ENCODE data around the gene LARP6.
"Not testable (repeated sequence)": the region's sequence is repeated elsewhere in the genome, so short reads cannot be mapped to it uniquely, and the experiment has no call there.

LARP6 gene

DNA sequence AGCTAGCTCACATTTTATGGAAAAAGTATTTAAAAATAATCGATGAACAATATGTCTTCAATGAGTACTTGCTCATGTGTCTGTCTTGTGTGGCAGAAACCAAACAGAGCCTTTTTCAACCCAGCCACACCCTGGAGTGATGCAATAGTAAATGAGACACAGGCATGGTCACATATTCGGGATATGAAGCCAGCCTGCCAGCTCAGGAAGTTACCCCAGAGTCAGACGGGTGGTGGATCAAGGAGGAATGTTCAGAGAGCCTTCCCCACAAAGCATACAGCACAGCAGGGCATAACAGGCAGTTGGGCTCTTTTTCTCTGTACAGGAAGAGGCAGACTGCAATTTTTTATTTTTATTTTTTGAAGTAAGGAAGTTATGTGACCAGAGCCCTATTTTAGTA, 27.3 kb downstream of the LARP6 start:
- Histone ChIP-seq H3K4me3 (ENCODE audit: low read depth in 1 of 2, low read length in 2 of 2) (no peak overlapping the region), H3K27me3 (ENCODE audit: low read depth, low read length) (no peaks in the 10 kb centered on the region), H3K36me3 (ENCODE audit: control insufficient read depth in 1 of 2, insufficient read depth in 2 of 2, low read length in 2 of 2) (peaks cover 0 to 3% of the 10 kb centered on the region in 2 donors), H3K4me1 (ENCODE audit: control insufficient read depth in 1 of 2, insufficient read depth in 2 of 2, low read length in 2 of 2) (no peaks in the 10 kb centered on the region), H3K9me3 (ENCODE audit: control insufficient read depth in 1 of 2, low read length in 2 of 2) (no peaks in the 10 kb centered on the region), H3K27ac (ENCODE audit: low read length) (no peak overlapping the region)

DNA sequence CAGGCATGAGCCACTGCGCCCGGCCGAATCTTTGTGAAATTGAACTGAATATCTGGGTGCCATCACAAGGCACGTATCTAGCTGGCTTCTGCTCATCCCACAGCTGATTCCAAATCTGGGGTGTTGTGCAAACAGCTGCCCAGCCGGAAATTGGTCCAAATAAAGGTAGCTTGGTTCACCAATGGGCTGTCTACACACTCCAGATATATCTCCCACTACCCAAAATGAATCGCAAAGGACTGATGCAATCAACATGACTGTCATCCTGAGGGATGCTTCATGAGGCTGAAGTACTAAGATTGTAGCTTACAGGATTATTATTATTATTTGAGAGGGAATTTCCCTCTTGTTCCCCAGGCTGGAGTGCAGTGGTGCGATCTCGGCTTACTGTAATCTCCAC, 28.1 kb downstream of the LARP6 start:
- H3K36me3 ChIP-seq (ENCODE audit: control insufficient read depth in 1 of 2, insufficient read depth in 2 of 2, low read length in 2 of 2) = no peaks in the 10 kb centered on the region
- no peaks in the 10 kb centered on the region for H3K9me3 ChIP-seq (ENCODE audit: control insufficient read depth in 1 of 2, low read length in 2 of 2)
- no peak overlapping the region for H3K27ac ChIP-seq (ENCODE audit: low read length)
- no peaks in the 10 kb centered on the region for H3K27me3 ChIP-seq (ENCODE audit: low read depth, low read length)
- no peak overlapping the region for H3K4me3 ChIP-seq (ENCODE audit: low read depth in 1 of 2, low read length in 2 of 2)
- no peaks in the 10 kb centered on the region for H3K4me1 ChIP-seq (ENCODE audit: control insufficient read depth in 1 of 2, insufficient read depth in 2 of 2, low read length in 2 of 2)

DNA sequence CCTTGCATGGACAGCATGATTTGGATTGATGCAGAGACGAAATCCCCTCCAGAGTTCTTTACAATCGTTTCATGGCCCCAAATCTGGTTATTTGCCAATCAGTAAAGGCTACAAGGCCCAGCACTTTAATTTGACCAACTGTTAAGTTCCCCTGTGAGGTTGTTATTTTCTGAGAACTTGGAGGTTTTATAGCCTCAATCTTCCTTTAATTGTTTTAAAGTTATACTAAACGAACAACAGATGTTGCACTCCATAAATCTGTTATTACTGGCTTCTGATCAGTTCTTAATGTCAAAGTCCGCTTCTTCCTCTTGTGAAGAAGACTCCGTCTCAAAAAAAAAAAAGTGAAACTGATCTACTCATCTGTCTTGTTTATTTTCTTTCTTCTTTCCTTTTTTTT, 30.8 kb downstream of the LARP6 start:
- no peaks in the 10 kb centered on the region for H3K4me1 ChIP-seq (ENCODE audit: control insufficient read depth in 1 of 2, insufficient read depth in 2 of 2, low read length in 2 of 2)
- no peak overlapping the region for H3K27ac ChIP-seq (ENCODE audit: low read length)
- no peaks in the 10 kb centered on the region for H3K36me3 ChIP-seq (ENCODE audit: control insufficient read depth in 1 of 2, insufficient read depth in 2 of 2, low read length in 2 of 2)
- H3K9me3 ChIP-seq (ENCODE audit: control insufficient read depth in 1 of 2, low read length in 2 of 2) = no peaks in the 10 kb centered on the region
- H3K4me3 ChIP-seq (ENCODE audit: low read depth in 1 of 2, low read length in 2 of 2) = no peak overlapping the region
- H3K27me3 ChIP-seq (ENCODE audit: low read depth, low read length) = no peaks in the 10 kb centered on the region

DNA sequence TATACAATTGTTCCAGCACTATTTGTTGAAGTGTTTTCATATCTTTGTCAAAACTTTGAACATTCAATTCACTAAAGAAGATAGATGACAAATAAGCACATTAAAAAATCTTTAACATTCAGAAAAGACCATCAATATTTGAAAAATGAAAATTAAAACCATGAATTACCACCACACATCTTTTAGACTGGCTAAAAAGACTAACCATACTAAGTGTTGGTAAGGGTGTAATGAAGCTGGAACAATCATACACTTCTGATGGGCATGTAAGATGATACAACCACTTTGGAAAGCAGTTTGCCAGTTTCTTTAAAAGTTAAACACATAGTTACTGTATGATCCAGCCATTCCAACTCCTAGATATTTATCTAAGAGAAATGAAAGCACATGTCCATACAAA, 33.7 kb downstream of the LARP6 start:
- Histone ChIP-seq H3K36me3 (ENCODE audit: control insufficient read depth in 1 of 2, insufficient read depth in 2 of 2, low read length in 2 of 2) (no peaks in the 10 kb centered on the region), H3K4me3 (ENCODE audit: low read depth in 1 of 2, low read length in 2 of 2) (no peak overlapping the region), H3K4me1 (ENCODE audit: control insufficient read depth in 1 of 2, insufficient read depth in 2 of 2, low read length in 2 of 2) (no peaks in the 10 kb centered on the region), H3K27me3 (ENCODE audit: low read depth, low read length) (no peaks in the 10 kb centered on the region), H3K27ac (ENCODE audit: low read length) (no peak overlapping the region), H3K9me3 (ENCODE audit: control insufficient read depth in 1 of 2, low read length in 2 of 2) (no peaks in the 10 kb centered on the region)

DNA sequence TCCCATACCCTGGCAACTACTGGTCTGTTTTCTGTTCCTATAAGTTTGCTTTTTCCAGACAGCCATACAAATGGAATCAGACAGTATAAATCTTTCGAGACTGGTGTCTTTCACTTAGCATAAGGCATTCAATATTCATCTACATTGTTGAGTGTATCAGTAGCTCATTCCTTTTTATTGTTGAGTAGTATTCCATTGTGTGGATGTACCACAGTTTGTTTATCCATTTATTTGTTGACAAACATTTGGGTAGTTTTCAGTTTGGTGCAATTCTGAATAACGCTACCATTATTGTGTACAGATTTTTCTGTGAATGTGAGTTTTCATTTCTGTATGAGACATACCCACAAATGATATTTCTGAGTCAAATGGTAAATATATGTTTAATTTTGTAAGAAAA, 35.4 kb downstream of the LARP6 start:
- Histone ChIP-seq H3K27me3 (ENCODE audit: low read depth, low read length) (no peaks in the 10 kb centered on the region), H3K36me3 (ENCODE audit: control insufficient read depth in 1 of 2, insufficient read depth in 2 of 2, low read length in 2 of 2) (no peaks in the 10 kb centered on the region), H3K4me3 (ENCODE audit: low read depth in 1 of 2, low read length in 2 of 2) (no peak overlapping the region), H3K27ac (ENCODE audit: low read length) (no peak overlapping the region), H3K4me1 (ENCODE audit: control insufficient read depth in 1 of 2, insufficient read depth in 2 of 2, low read length in 2 of 2) (no peaks in the 10 kb centered on the region), H3K9me3 (ENCODE audit: control insufficient read depth in 1 of 2, low read length in 2 of 2) (no peaks in the 10 kb centered on the region)

DNA sequence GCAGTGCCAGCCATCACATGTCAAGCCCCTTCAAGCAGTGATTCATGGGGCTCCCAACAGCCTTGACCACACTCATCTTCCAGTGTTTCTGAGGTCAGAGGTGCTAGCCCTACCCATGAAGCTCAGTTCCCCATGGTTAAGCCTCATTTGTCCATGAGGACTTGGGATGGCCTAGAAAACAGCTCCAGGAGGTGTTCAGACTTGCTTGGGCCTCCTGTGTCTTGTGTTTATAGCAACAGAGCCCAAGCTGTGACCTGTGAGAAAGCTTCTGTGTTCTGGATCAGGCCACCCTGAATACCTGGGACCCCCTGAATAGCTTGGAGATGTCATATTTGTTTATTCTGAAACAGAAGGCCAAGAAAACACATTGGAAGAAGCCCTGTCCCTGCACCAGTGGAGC, 36.7 kb downstream of the LARP6 start:
- H3K4me1 ChIP-seq (ENCODE audit: control insufficient read depth in 1 of 2, insufficient read depth in 2 of 2, low read length in 2 of 2) = no peaks in the 10 kb centered on the region
- H3K27ac ChIP-seq (ENCODE audit: low read length) = no peak overlapping the region
- no peaks in the 10 kb centered on the region for H3K36me3 ChIP-seq (ENCODE audit: control insufficient read depth in 1 of 2, insufficient read depth in 2 of 2, low read length in 2 of 2)
- no peak overlapping the region for H3K4me3 ChIP-seq (ENCODE audit: low read depth in 1 of 2, low read length in 2 of 2)
- no peaks in the 10 kb centered on the region for H3K9me3 ChIP-seq (ENCODE audit: control insufficient read depth in 1 of 2, low read length in 2 of 2)
- H3K27me3 ChIP-seq (ENCODE audit: low read depth, low read length) = no peaks in the 10 kb centered on the region

DNA sequence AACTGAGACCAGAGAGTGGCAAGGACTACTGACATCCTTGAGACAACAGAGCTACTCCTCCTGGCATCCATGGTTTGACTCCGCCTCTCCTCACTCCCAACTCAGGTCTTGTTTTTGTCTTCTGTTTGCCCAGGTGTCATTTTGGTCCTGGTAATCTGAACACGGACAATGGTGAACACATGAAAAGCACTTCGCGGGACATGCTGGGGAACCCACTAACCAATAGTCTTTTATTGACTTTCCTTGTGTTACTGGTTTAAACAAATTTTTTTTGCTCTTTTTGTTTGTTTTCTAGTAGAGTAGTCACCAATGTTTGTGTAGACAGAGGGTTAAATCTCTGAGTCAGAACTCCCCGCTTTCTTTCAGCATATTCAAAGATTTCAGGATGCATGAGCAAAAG, 38.4 kb downstream of the LARP6 start:
- H3K36me3 ChIP-seq (ENCODE audit: control insufficient read depth in 1 of 2, insufficient read depth in 2 of 2, low read length in 2 of 2) = no peaks in the 10 kb centered on the region
- H3K27me3 ChIP-seq (ENCODE audit: low read depth, low read length) = no peaks in the 10 kb centered on the region
- H3K4me1 ChIP-seq (ENCODE audit: control insufficient read depth in 1 of 2, insufficient read depth in 2 of 2, low read length in 2 of 2) = no peaks in the 10 kb centered on the region
- no peak overlapping the region for H3K4me3 ChIP-seq (ENCODE audit: low read depth in 1 of 2, low read length in 2 of 2)
- no peaks in the 10 kb centered on the region for H3K9me3 ChIP-seq (ENCODE audit: control insufficient read depth in 1 of 2, low read length in 2 of 2)
- H3K27ac ChIP-seq (ENCODE audit: low read length) = no peak overlapping the region

DNA sequence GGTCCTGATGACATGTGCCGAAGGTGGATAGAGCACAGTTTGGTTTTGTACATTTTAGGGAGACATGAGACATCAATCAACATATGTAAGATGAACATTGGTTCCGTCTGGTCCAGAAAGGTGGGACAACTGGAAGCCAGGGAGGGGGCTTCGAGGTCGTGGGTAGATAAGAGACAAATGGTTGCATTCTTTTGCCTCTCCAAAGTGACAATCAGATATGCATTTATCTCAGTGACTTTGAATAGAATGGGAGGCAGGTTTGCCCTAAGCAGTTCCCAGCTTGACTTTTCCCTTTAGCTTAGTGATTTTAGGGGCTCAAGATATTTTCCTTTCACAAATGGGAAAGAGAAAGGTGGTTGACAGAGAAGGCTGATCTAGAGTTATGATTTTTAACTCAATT, 38.9 kb downstream of the LARP6 start:
- not testable (repeated sequence) for H3K4me1 ChIP-seq (ENCODE audit: control insufficient read depth in 1 of 2, insufficient read depth in 2 of 2, low read length in 2 of 2); H3K9me3 ChIP-seq (ENCODE audit: control insufficient read depth in 1 of 2, low read length in 2 of 2); H3K27ac ChIP-seq (ENCODE audit: low read length); H3K27me3 ChIP-seq (ENCODE audit: low read depth, low read length); H3K36me3 ChIP-seq (ENCODE audit: control insufficient read depth in 1 of 2, insufficient read depth in 2 of 2, low read length in 2 of 2); H3K4me3 ChIP-seq (ENCODE audit: low read depth in 1 of 2, low read length in 2 of 2)

DNA sequence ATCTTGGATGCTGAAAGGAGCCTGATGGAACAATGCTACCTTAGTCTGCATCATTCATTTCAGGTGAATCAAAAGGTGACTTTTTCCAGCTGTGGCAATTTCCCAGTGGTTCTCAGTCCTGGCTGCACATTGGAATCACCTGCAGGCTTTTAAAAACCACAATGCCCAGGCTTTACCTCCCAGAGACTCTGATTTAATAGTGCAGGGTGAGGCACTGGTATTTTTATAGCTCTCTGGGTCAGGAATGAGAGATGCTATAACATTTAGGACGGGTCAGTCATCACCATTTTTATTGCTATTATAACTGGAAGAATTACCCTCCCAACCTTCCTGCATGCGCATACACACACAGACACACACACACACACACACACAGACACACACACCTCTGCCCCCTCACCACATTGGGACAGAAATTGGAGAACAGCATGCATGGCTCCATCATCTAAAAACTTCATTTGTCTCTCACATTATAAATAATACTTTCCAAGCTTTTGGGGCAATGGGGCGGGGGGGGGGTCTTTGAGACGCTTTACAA, 41.1 kb downstream of the LARP6 start:
- Histone ChIP-seq H3K9me3 (ENCODE audit: control insufficient read depth in 1 of 2, low read length in 2 of 2) (no peaks in the 10 kb centered on the region), H3K36me3 (ENCODE audit: control insufficient read depth in 1 of 2, insufficient read depth in 2 of 2, low read length in 2 of 2) (no peaks in the 10 kb centered on the region), H3K4me1 (ENCODE audit: control insufficient read depth in 1 of 2, insufficient read depth in 2 of 2, low read length in 2 of 2) (no peaks in the 10 kb centered on the region), H3K4me3 (ENCODE audit: low read depth in 1 of 2, low read length in 2 of 2) (no peak overlapping the region), H3K27me3 (ENCODE audit: low read depth, low read length) (no peaks in the 10 kb centered on the region), H3K27ac (ENCODE audit: low read length) (no peak overlapping the region)

DNA sequence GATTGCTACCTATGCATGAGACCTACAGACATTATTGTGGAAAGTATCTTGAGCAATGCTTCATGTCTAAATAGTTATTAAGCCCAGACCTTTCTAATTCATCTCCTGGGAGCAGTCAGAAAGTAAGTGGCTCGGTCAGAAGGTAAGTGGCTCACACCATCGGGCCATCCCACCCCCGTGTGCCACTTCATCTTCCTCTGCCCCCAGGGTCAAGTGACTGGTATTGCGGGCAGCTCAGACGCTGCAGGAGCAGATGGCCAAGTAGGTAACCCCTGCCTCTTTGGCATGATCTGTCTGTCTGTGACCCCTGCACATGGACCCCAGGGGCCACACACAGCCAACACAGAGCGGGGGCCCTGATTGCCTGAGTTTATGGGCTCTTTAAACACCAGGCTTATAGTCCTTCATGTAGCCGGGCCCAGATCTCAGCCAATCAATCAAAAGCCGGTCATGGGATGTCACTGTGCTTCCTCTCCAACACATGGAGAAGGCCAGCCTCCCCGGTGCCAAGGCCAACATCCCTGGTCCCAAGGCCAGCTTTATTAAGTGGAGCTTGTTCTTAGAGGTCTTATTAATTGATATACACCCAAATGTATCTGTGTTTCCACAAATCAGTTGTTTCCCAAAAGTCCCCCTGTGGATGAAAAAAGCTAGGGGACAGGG, 42.9 kb downstream of the LARP6 start:
- Histone ChIP-seq H3K27ac (ENCODE audit: low read length) (no peak overlapping the region), H3K36me3 (ENCODE audit: control insufficient read depth in 1 of 2, insufficient read depth in 2 of 2, low read length in 2 of 2) (no peaks in the 10 kb centered on the region), H3K9me3 (ENCODE audit: control insufficient read depth in 1 of 2, low read length in 2 of 2) (no peaks in the 10 kb centered on the region), H3K4me3 (ENCODE audit: low read depth in 1 of 2, low read length in 2 of 2) (no peak overlapping the region), H3K27me3 (ENCODE audit: low read depth, low read length) (no peaks in the 10 kb centered on the region), H3K4me1 (ENCODE audit: control insufficient read depth in 1 of 2, insufficient read depth in 2 of 2, low read length in 2 of 2) (no peaks in the 10 kb centered on the region)

DNA sequence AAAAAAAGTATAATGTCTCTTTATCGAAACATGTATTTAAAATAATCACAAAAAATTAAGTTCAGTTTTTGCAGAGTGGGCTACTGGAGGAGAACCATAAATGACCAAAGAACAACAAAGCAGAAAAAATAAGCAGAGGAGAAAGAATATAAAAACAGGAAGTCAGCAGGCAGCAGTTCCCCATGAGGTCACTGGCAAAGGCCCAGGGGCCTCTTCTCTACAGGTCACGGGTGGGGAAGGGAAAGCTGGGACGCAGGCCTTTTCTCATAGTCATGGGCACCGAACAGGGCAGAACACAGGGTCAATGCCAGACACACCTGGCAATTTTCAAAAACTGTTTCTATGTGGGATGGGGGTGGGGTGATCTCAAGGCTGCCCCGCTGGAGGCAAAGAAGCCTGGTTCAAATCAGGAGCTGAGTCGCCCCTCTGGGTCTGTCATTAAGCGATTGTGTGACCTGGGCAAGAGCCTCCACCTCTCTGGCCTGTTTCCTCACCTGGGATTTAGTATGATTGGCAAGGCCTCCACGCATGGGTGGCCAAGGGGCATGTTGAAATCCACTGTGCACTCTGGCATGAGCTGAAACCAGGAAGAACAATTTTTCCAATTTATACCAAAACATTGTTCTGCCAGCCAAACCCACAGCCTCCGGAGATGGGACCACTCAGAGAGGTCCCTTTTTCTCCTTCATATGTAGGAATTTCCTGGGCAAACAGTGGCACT, 46.8 kb downstream of the LARP6 start:
- H3K27ac ChIP-seq (ENCODE audit: low read length) = no peak overlapping the region
- no peak overlapping the region for H3K4me3 ChIP-seq (ENCODE audit: low read depth in 1 of 2, low read length in 2 of 2)
- no peaks in the 10 kb centered on the region for H3K36me3 ChIP-seq (ENCODE audit: control insufficient read depth in 1 of 2, insufficient read depth in 2 of 2, low read length in 2 of 2)
- H3K4me1 ChIP-seq (ENCODE audit: control insufficient read depth in 1 of 2, insufficient read depth in 2 of 2, low read length in 2 of 2) = no peaks in the 10 kb centered on the region
- no peaks in the 10 kb centered on the region for H3K27me3 ChIP-seq (ENCODE audit: low read depth, low read length)
- no peaks in the 10 kb centered on the region for H3K9me3 ChIP-seq (ENCODE audit: control insufficient read depth in 1 of 2, low read length in 2 of 2)

DNA sequence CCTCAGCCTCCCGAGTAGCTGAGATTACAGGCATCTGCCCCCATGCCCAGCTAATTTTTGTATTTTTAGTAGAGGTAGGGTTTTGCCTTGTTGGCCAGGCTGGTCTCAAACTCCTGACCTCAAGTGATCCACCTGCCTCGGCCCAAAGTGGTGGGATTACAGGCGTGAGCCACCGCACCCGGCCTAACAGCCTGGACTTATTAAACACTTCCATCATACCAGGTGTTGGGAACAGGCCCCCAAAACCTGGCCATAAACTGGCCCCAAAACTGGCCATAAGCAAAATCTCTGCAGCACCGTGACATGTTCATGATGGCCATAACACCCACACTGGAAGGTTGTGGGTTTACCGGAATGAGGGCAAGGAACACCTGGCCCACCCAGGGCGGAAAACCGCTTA, 49.6 kb downstream of the LARP6 start:
- H3K4me1 ChIP-seq (ENCODE audit: control insufficient read depth in 1 of 2, insufficient read depth in 2 of 2, low read length in 2 of 2); H3K27me3 ChIP-seq (ENCODE audit: low read depth, low read length); H3K27ac ChIP-seq (ENCODE audit: low read length); H3K36me3 ChIP-seq (ENCODE audit: control insufficient read depth in 1 of 2, insufficient read depth in 2 of 2, low read length in 2 of 2); H3K4me3 ChIP-seq (ENCODE audit: low read depth in 1 of 2, low read length in 2 of 2); H3K9me3 ChIP-seq (ENCODE audit: control insufficient read depth in 1 of 2, low read length in 2 of 2): not testable (repeated sequence)

All from muscle layer of duodenum (tissue), 2 donors.